Middle frontal gyrus (tissue), 1 donor: ENCODE data around the gene PGAM2.

Source experiments
- DNase-seq: peaks from one replicate; pipeline ENCODE4 v3.0.0-alpha.2; 2015; ENCODE audit warnings: low spot score; ENCODE audit errors: extremely low spot score

Gene PGAM2

GRCh38 chr7:44065431-44066110 lies at the start of gene PGAM2:
Gene PGAM2 (minus strand): TSS chr7:44065567. CDS start chr7:44065529, 38 bp downstream.
- DNase-seq = no peak

DNA sequence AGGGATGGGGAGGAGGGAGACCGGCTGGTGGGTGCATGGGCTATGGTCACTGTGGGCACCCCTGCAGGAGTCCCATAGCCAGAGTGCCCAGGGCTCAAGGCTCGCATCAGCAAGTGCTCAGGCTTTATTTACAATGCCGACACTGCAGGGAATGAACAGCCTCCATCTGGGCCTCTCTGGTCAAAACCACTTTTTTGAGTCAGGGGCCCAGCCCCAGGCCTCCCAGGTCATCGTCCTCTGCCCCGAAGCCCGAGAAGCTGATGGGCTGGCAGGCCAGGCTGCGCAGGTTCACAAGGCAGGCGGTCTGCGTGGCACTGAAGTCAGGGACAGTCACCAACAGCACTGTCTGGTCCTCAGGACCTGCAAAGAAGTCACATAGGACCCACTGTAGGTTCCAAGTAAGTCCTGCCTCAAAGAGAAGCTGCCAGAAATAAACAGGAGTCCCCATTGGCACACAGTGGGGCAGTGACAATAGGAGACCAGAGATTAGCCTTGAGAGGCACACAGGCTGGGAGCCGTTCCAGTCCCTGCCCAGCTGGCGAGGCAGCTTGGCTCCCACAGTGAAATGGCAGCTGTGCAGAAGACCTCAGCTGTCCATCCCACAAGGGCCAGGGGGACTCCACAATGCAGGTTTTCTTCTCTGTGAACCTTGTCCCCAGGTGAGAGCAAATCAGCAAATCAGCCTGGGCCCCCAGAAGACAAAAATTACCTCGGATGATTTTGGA lies 49.4 kb upstream of the PGAM2 start:
- peak; percentile 72 for DNase-seq

DNA sequence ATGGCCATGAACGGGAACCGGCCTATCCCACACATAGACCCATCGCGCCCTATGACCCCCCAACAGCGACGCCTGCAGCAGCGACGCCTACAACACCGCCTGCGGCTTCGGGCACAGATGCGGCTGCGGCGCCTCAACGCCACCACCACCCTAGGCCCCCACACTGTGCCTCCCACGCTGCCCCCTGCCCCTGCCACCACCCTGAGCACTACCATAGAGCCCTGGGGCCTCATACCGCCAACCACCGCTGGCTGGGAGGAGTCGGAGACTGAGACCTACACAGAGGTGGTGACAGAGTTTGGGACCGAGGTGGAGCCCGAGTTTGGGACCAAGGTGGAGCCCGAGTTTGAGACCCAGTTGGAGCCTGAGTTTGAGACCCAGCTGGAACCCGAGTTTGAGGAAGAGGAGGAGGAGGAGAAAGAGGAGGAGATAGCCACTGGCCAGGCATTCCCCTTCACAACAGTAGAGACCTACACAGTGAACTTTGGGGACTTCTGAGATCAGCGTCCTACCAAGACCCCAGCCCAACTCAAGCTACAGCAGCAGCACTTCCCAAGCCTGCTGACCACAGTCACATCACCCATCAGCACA lies 48.5 kb upstream of the PGAM2 start:
- no peak for DNase-seq

GRCh38 chr7:44112997-44113763 lies 47.8 kb upstream of the PGAM2 start:
- DNase-seq = no peak

- no peak for DNase-seq
Measured at GRCh38 chr7:44112231-44112996, 47.0 kb upstream of the PGAM2 start.

- DNase-seq = no peak
Measured at GRCh38 chr7:44111761-44112160, 46.4 kb upstream of the PGAM2 start.

DNA sequence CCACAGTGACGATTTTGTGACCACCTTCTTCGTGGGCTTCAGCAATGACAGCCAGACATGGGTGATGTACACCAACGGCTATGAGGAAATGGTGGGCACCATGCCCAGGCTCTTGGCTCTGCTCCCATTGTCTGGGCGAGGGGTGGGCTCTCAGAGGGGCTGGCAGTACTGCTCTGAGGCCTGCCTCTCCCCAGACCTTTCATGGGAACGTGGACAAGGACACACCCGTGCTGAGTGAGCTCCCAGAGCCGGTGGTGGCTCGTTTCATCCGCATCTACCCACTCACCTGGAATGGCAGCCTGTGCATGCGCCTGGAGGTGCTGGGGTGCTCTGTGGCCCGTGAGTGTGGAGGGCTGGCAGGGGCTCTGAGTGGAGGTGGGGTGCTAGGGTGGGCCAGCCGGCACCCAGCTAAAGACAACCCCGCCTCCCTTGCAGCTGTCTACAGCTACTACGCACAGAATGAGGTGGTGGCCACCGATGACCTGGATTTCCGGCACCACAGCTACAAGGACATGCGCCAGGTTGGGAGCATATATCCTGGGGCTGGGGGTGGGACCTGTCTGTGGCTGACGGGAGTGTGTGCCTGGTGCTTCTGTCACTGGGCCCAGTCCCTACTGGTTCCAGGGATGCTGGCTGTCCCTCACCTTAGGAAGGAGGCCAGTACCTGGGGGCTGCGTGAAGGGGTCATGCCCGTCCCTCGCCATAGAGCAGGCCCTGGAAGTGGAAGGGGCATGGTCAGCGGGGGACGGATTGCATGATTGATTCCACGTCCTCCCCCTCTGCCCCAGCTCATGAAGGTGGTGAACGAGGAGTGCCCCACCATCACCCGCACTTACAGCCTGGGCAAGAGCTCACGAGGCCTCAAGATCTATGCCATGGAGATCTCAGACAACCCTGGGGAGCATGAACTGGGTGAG lies 45.6 kb upstream of the PGAM2 start:
- DNase-seq = no peak

- no peak for DNase-seq
Measured at GRCh38 chr7:44109991-44110390, 44.6 kb upstream of the PGAM2 start.

GRCh38 chr7:44108768-44109750 lies 43.7 kb upstream of the PGAM2 start:
- no peak for DNase-seq

GRCh38 chr7:44107961-44108767 lies 42.8 kb upstream of the PGAM2 start:
- no peak for DNase-seq

DNA sequence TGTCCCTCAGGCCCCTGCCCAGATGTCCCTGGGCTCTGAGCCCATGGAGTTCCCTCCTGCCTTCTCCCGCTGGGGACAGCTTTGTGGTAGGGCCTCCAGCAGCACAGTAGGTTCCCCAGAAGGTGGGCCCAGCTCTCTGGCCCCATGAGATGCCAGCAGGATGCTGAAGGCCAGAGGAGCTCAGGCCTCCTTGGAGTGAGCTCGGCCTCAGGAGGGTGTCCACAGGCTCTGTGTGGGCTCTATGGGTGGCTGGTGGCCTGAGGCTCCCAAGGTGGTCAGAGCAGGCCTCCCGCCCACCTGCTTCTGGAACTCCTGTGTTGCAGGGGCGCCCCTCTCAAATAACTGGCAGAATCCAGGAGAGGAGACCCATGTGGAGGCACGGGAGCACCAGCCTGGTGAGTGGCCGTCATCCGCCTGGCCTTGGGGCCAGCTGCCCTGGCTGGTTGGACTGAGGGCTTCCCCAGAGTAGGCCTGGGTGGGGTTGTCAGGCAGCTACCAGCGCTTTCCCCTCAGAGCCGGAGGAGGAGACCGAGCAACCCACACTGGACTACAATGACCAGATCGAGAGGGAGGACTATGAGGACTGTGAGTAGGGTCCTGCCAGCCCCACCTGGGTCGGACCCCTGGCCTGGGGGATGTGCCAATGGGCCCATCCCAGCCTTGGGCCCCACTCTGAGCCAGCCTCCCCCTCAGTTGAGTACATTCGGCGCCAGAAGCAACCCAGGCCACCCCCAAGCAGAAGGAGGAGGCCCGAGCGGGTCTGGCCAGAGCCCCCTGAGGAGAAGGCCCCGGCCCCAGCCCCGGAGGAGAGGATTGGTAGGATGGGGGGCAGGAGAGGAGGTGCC lies 42.0 kb upstream of the PGAM2 start:
- no peak for DNase-seq

GRCh38 chr7:44106311-44107065 lies 41.1 kb upstream of the PGAM2 start:
- no peak for DNase-seq

GRCh38 chr7:44105832-44106231 lies 40.5 kb upstream of the PGAM2 start:
- no peak for DNase-seq

- DNase-seq = no peak
Measured at GRCh38 chr7:44104860-44105771, 39.7 kb upstream of the PGAM2 start.
